ENCODE measurements around the gene KRT26. TPM values are rescaled to one million over a fixed set of nuclear protein-coding genes. Genes with fewer than 3 reads are reported as not detected.

Gene KRT26
- polyA plus RNA-seq, 1 donor: not detected

- Histone ChIP-seq H3K36me3 (ENCODE audit: control insufficient read depth, insufficient read depth, low read length) (peaks cover 8% of the 10 kb centered on the region), H3K27ac (ENCODE audit: low read length) (no peak overlapping the region), H3K27me3 (ENCODE audit: control insufficient read depth, insufficient read depth, low read length) (peaks cover 16% of the 10 kb centered on the region), H3K4me3 (ENCODE audit: low read length) (no peak overlapping the region), H3K4me1 (ENCODE audit: control insufficient read depth, insufficient read depth, low read length) (no peaks in the 10 kb centered on the region), H3K9me3 (ENCODE audit: control insufficient read depth, low read depth, low read length) (no peaks in the 10 kb centered on the region)
- 40% methylated on average over 2 of the region's 4 CpGs for WGBS (ENCODE audit: insufficient coverage, low lambda C conversion rate)
- DNase-seq: no peak
Measured at GRCh38 chr17:40813804-40814203, 41.8 kb upstream of the KRT26 start.

GRCh38 chr17:40812639-40813038 is 40.6 kb upstream of the KRT26 start:
- Histone ChIP-seq H3K9me3 (ENCODE audit: control insufficient read depth, low read depth, low read length) (no peaks in the 10 kb centered on the region), H3K27ac (ENCODE audit: low read length) (no peak overlapping the region), H3K36me3 (ENCODE audit: control insufficient read depth, insufficient read depth, low read length) (peaks cover 8% of the 10 kb centered on the region), H3K27me3 (ENCODE audit: control insufficient read depth, insufficient read depth, low read length) (peaks cover 19% of the 10 kb centered on the region), H3K4me1 (ENCODE audit: control insufficient read depth, insufficient read depth, low read length) (no peaks in the 10 kb centered on the region), H3K4me3 (ENCODE audit: low read length) (no peak overlapping the region)
- WGBS (ENCODE audit: insufficient coverage, low lambda C conversion rate): 90% methylated on average over 2 of the region's 3 CpGs
- DNase-seq: no peak

GRCh38 chr17:40810494-40810893 is 38.5 kb upstream of the KRT26 start:
- H3K9me3 ChIP-seq (ENCODE audit: control insufficient read depth, low read depth, low read length): no peaks in the 10 kb centered on the region
- peaks cover 38% of the 10 kb centered on the region for H3K27me3 ChIP-seq (ENCODE audit: control insufficient read depth, insufficient read depth, low read length)
- no peak for DNase-seq
- WGBS (ENCODE audit: insufficient coverage, low lambda C conversion rate): 53% methylated on average over 2 of the region's 6 CpGs
- no peak overlapping the region for H3K27ac ChIP-seq (ENCODE audit: low read length)
- no peaks in the 10 kb centered on the region for H3K36me3 ChIP-seq (ENCODE audit: control insufficient read depth, insufficient read depth, low read length)
- no peak overlapping the region for H3K4me3 ChIP-seq (ENCODE audit: low read length)
- H3K4me1 ChIP-seq (ENCODE audit: control insufficient read depth, insufficient read depth, low read length): no peaks in the 10 kb centered on the region

- WGBS (ENCODE audit: insufficient coverage, low lambda C conversion rate): no CpG with 5 or more reads among the region's 2 CpGs
- no peaks in the 10 kb centered on the region for H3K36me3 ChIP-seq (ENCODE audit: control insufficient read depth, insufficient read depth, low read length)
- no peaks in the 10 kb centered on the region for H3K9me3 ChIP-seq (ENCODE audit: control insufficient read depth, low read depth, low read length)
- H3K4me3 ChIP-seq (ENCODE audit: low read length): no peak overlapping the region
- DNase-seq: no peak
- no peaks in the 10 kb centered on the region for H3K4me1 ChIP-seq (ENCODE audit: control insufficient read depth, insufficient read depth, low read length)
- peaks cover 40% of the 10 kb centered on the region for H3K27me3 ChIP-seq (ENCODE audit: control insufficient read depth, insufficient read depth, low read length)
- H3K27ac ChIP-seq (ENCODE audit: low read length): no peak overlapping the region
Measured at GRCh38 chr17:40809721-40810421, 37.9 kb upstream of the KRT26 start.

GRCh38 chr17:40806131-40806530 is 34.1 kb upstream of the KRT26 start:
- no peak overlapping the region for H3K27ac ChIP-seq (ENCODE audit: low read length)
- H3K4me1 ChIP-seq (ENCODE audit: control insufficient read depth, insufficient read depth, low read length): no peaks in the 10 kb centered on the region
- DNase-seq: no peak
- no peaks in the 10 kb centered on the region for H3K36me3 ChIP-seq (ENCODE audit: control insufficient read depth, insufficient read depth, low read length)
- no peak overlapping the region for H3K4me3 ChIP-seq (ENCODE audit: low read length)
- H3K9me3 ChIP-seq (ENCODE audit: control insufficient read depth, low read depth, low read length): no peaks in the 10 kb centered on the region
- H3K27me3 ChIP-seq (ENCODE audit: control insufficient read depth, insufficient read depth, low read length): peaks cover 42% of the 10 kb centered on the region
- WGBS (ENCODE audit: insufficient coverage, low lambda C conversion rate): 100% methylated on average over 1 of the region's 3 CpGs

- Histone ChIP-seq H3K4me3 (ENCODE audit: low read length) (no peak overlapping the region), H3K36me3 (ENCODE audit: control insufficient read depth, insufficient read depth, low read length) (no peaks in the 10 kb centered on the region), H3K27ac (ENCODE audit: low read length) (no peak overlapping the region), H3K27me3 (ENCODE audit: control insufficient read depth, insufficient read depth, low read length) (peaks cover 39% of the 10 kb centered on the region), H3K9me3 (ENCODE audit: control insufficient read depth, low read depth, low read length) (no peaks in the 10 kb centered on the region), H3K4me1 (ENCODE audit: control insufficient read depth, insufficient read depth, low read length) (no peaks in the 10 kb centered on the region)
- DNase-seq: peak; percentile 72 to 79
- no CpG with 5 or more reads among the region's 13 CpGs for WGBS (ENCODE audit: insufficient coverage, low lambda C conversion rate)
Measured at GRCh38 chr17:40803617-40804082, 31.6 kb upstream of the KRT26 start.

GRCh38 chr17:40801157-40801556 is 29.2 kb upstream of the KRT26 start:
- no peak for DNase-seq
- no peaks in the 10 kb centered on the region for H3K9me3 ChIP-seq (ENCODE audit: control insufficient read depth, low read depth, low read length)
- H3K27ac ChIP-seq (ENCODE audit: low read length): no peak overlapping the region
- peaks cover 35% of the 10 kb centered on the region for H3K27me3 ChIP-seq (ENCODE audit: control insufficient read depth, insufficient read depth, low read length)
- 64% methylated on average over 2 of the region's 2 CpGs for WGBS (ENCODE audit: insufficient coverage, low lambda C conversion rate)
- no peak overlapping the region for H3K4me3 ChIP-seq (ENCODE audit: low read length)
- no peaks in the 10 kb centered on the region for H3K4me1 ChIP-seq (ENCODE audit: control insufficient read depth, insufficient read depth, low read length)
- no peaks in the 10 kb centered on the region for H3K36me3 ChIP-seq (ENCODE audit: control insufficient read depth, insufficient read depth, low read length)

GRCh38 chr17:40800381-40800780 is 28.4 kb upstream of the KRT26 start:
- H3K27me3 ChIP-seq (ENCODE audit: control insufficient read depth, insufficient read depth, low read length): peaks cover 35% of the 10 kb centered on the region
- DNase-seq: no peak
- 75% methylated on average over 1 of the region's 1 CpG for WGBS (ENCODE audit: insufficient coverage, low lambda C conversion rate)

GRCh38 chr17:40799859-40800258 is 27.9 kb upstream of the KRT26 start, which contains the start of gene KRT28:
Gene KRT28 (minus strand): TSS chr17:40799959. CDS start chr17:40799893, 66 bp downstream.
- H3K4me1 ChIP-seq (ENCODE audit: control insufficient read depth, insufficient read depth, low read length): no peaks in the 10 kb centered on the region
- DNase-seq: no peak
- 100% methylated on average over 1 of the region's 3 CpGs for WGBS (ENCODE audit: insufficient coverage, low lambda C conversion rate)
- peaks cover 34% of the 10 kb centered on the region for H3K27me3 ChIP-seq (ENCODE audit: control insufficient read depth, insufficient read depth, low read length)
- no peak within 1 kb of the TSS for H3K27ac ChIP-seq (ENCODE audit: low read length)
- no peak within 1 kb of the TSS for H3K4me3 ChIP-seq (ENCODE audit: low read length)
- no peaks in the 10 kb centered on the region for H3K9me3 ChIP-seq (ENCODE audit: control insufficient read depth, low read depth, low read length)
- no peaks in the 10 kb centered on the region for H3K36me3 ChIP-seq (ENCODE audit: control insufficient read depth, insufficient read depth, low read length)

More at GRCh38 chr17:40800381-40800780, 28.4 kb upstream of the KRT26 start:
- Histone ChIP-seq H3K4me1 (ENCODE audit: control insufficient read depth, insufficient read depth, low read length) (no peaks in the 10 kb centered on the region), H3K4me3 (ENCODE audit: low read length) (no peak overlapping the region), H3K9me3 (ENCODE audit: control insufficient read depth, low read depth, low read length) (no peaks in the 10 kb centered on the region), H3K36me3 (ENCODE audit: control insufficient read depth, insufficient read depth, low read length) (no peaks in the 10 kb centered on the region), H3K27ac (ENCODE audit: low read length) (no peak overlapping the region)

- H3K27ac ChIP-seq (ENCODE audit: low read length): no peak overlapping the region
- no peaks in the 10 kb centered on the region for H3K36me3 ChIP-seq (ENCODE audit: control insufficient read depth, insufficient read depth, low read length)
- no peaks in the 10 kb centered on the region for H3K9me3 ChIP-seq (ENCODE audit: control insufficient read depth, low read depth, low read length)
- H3K4me3 ChIP-seq (ENCODE audit: low read length): no peak overlapping the region
- DNase-seq: no peak
- no CpG with 5 or more reads among the region's 27 CpGs for WGBS (ENCODE audit: insufficient coverage, low lambda C conversion rate)
- H3K4me1 ChIP-seq (ENCODE audit: control insufficient read depth, insufficient read depth, low read length): no peaks in the 10 kb centered on the region
- peaks cover 38% of the 10 kb centered on the region for H3K27me3 ChIP-seq (ENCODE audit: control insufficient read depth, insufficient read depth, low read length)
Measured at GRCh38 chr17:40796846-40797245, 24.8 kb upstream of the KRT26 start.

All from large intestine (tissue), 3 donors.